ENCODE measurements around the gene NPVF. TPM values are rescaled to one million over a fixed set of nuclear protein-coding genes. Genes with fewer than 3 reads are reported as not detected.

The NPVF gene
- not detected for total RNA-seq

DNA sequence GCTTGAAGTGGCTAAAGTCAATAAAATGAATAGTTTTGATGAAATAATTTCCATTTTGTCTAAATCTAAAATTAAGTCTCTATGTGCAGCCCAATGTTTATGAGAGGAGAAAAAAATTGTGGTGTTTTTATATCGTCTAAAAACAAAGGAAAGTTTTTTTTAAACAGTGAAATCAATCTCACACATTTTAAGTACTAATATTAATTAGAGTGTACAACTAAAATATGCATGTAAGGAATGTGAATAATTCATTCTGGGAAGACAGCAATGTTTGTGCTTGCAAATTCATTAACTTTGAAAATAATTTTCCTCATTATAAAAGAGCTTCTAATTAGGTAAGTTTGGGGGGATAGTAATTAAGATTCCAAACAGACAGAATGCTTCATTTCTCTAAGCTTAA, at the start of gene NPVF:
Gene NPVF (minus strand): TSS at position 101 of the 400 bp plus-strand sequence. CDS start 47 bp downstream, at position 54.

Small RNA genes within 50 kb of the gene (small RNA-seq; reads per million reads assigned to genes)
- not detected for gene RF00012 (ENCODE audit: low replicate concordance)

Other genes with a start within 250 kb of the NPVF start
- 21.1 TPM for gene OSBPL3, start 248.3 kb downstream of the NPVF start, total RNA-seq
- 46.9 TPM for gene CYCS, start 103.2 kb downstream of the NPVF start, total RNA-seq